CD4-positive, alpha-beta T cell treated with Interleukin-1 beta for 1 hour (primary cell): ENCODE results near the gene MMUT.
"Not testable (repeated sequence)": the region's sequence is repeated elsewhere in the genome, so short reads cannot be mapped to it uniquely, and the experiment has no call there.

ENCODE experiments used
- DNase-seq, 2 donors: peaks; one replicate each; pipeline ENCODE4 v3.0.0-alpha.2; 2020 to 2022

Gene MMUT

GRCh38 chr6:49416195-49416594 lies 46.9 kb downstream of the MMUT start:
- no peak for DNase-seq

GRCh38 chr6:49415358-49415757 lies 47.7 kb downstream of the MMUT start:
- DNase-seq, result no peak

- DNase-seq, result no peak
Observed at GRCh38 chr6:49410564-49410963, 52.5 kb downstream of the MMUT start.

- peak; percentile 26 to 51 for DNase-seq
Observed at GRCh38 chr6:49409951-49410542, 53.0 kb downstream of the MMUT start.

- DNase-seq, result no peak
Observed at GRCh38 chr6:49406250-49406970, 56.6 kb downstream of the MMUT start.

GRCh38 chr6:49401063-49401462 lies 62.0 kb downstream of the MMUT start:
- DNase-seq, result no peak

GRCh38 chr6:49386667-49387508 lies 76.2 kb downstream of the MMUT start:
- not testable (repeated sequence) for DNase-seq

GRCh38 chr6:49384904-49385303 lies 78.1 kb downstream of the MMUT start:
- no peak for DNase-seq
